ENCODE data around the gene SELP.
"Not testable (repeated sequence)": the region's sequence is repeated elsewhere in the genome, so short reads cannot be mapped to it uniquely, and the experiment has no call there.

SELP gene

DNA sequence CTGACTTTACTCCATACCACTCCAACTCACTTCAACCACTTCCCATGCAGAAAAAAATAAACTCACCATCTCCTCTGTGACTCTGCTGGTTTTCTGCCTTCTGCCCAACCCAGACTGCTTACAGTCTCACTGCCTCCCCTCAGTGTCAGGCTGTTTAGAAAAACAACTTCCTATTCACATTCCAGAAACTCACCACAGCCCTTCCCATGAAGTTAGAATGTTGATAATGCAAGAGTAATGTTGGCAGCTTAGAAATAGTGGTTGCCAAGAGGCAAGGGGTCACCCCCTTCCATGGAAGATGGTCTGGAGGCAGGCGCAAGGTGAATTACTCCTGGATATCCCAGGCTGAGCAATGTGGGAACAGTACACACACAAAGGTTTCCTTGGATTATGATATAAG lies at the start of gene SELP:
Gene SELP, minus strand, starts transcription at position 119 of the 400 bp plus-strand sequence. Its CDS starts 50 bp downstream, at position 69.
- DNase-seq (ENCODE audit: low read depth), result no peak

DNA sequence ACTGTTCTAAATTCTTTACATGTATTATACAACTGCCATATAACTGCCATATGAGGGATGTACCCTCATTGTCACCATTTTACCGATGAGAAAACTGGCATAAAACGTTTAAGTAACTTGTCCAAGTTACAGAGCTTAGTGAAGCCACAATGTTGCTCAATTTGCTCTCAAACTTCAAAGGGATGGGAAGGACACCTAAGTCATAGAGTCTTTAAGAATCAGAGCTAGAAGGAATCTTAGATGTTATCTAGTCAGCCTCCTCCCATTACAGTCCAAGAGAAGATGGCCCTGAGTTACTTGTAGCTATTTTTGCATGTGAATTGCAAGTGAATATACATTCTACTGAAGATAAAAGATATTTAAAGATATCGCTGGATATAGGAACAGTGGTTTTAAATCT lies 49.8 kb upstream of the SELP start:
- DNase-seq (ENCODE audit: low read depth), result no peak

GRCh38 chr1:169676001-169676400 lies 46.1 kb upstream of the SELP start:
- no peak for DNase-seq (ENCODE audit: low read depth)

- DNase-seq (ENCODE audit: low read depth), result no peak
These were observed 40.9 kb upstream of the SELP start for GRCh38 chr1:169670836-169671235.

- not testable (repeated sequence) for DNase-seq (ENCODE audit: low read depth)
These were observed 40.3 kb upstream of the SELP start for GRCh38 chr1:169670244-169670643.

DNA sequence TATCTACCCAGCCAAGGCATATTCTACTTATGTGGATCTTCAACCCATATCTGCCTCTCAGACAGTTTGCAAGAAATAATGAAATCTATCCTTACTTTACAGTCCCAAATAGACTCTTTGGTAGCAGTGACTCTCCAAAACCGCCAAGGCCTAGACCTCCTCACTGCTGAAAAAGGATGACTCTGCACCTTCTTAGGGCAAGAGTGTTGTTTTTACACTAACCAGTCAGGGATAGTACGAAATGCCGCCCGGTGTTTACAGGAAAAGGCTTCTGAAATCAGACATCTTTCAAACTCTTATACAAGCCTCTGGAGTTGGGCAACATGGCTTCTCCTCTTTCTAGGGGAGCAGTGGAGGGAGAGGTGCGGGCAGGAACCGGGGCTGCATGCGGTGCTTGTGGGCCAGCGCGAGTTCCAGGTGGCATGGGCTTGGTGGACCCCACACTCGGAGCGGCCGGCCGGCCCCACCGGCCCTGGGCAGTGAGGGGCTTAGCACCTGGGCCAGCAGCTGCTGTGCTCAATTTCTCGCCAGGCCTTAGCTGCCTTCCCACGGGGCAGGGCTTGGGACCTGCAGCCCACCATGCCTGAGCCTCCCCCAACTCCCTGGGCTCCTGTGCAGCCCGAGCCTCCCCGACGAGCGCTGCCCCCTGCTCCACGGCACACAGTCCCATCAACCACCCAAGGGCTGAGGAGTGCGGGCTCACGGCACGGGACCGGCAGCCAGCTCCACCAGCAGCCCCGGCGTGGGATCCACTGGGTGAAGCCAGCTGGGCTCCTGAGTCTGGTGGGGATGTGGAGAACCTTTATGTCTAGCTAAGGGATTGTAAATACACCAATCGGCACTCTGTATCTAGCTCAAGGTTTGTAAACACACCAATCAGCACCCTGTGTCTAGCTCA lies 38.0 kb upstream of the SELP start:
- DNase-seq (ENCODE audit: low read depth), result not testable (repeated sequence)

DNA sequence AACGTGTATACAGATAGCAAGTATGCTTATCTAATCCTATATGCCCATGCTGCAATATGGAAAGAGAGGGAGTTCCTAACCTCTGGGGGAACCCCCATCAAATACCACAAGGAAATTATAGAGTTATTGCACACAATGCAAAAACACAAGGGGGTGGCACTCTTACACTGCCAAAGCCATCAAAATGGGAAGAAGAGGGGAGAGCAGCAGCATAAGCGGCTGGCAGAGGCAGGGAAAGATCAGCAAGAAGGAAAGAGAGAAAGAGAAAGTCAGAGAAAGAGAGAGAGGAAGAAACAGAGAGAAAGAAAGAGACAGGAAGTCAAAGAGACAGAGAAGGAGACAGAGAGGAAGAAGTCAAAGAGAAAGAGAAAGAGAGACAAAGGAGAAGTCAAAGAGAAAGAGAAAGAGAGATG lies 37.3 kb upstream of the SELP start:
- not testable (repeated sequence) for DNase-seq (ENCODE audit: low read depth)

GRCh38 chr1:169662680-169663079 lies 32.8 kb upstream of the SELP start:
- DNase-seq (ENCODE audit: low read depth), result not testable (repeated sequence)

- not testable (repeated sequence) for DNase-seq (ENCODE audit: low read depth)
These were observed 31.1 kb upstream of the SELP start for GRCh38 chr1:169661066-169661465.

- not testable (repeated sequence) for DNase-seq (ENCODE audit: low read depth)
These were observed 28.9 kb upstream of the SELP start for GRCh38 chr1:169658777-169659176.

GRCh38 chr1:169653873-169654272 lies 23.9 kb upstream of the SELP start:
- DNase-seq (ENCODE audit: low read depth), result no peak

DNA sequence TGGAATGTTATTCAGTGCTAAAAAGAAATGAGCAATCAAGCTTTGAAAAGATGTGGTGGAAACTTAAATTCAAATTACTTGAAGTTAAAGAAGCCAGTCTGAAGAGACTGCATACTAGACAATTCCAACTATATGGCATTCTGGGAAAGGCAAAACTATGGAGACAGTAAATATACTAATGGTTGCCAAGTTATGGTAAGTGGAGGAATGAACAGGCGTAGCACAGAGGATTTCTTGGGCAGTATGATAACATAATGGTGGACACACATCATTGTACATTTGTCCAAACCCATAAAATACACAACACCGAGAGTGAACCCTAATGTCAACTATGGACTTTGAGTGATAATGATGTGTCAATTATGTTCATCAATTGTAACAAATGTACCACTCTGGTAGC lies 21.1 kb upstream of the SELP start:
- no peak for DNase-seq (ENCODE audit: low read depth)

- DNase-seq (ENCODE audit: low read depth), result no peak
These were observed 20.6 kb upstream of the SELP start for GRCh38 chr1:169650551-169650950.

- DNase-seq (ENCODE audit: low read depth), result no peak
These were observed 18.8 kb upstream of the SELP start for GRCh38 chr1:169648709-169649108.

- DNase-seq (ENCODE audit: low read depth), result no peak
These were observed 18.3 kb upstream of the SELP start for GRCh38 chr1:169648187-169648586.

DNA sequence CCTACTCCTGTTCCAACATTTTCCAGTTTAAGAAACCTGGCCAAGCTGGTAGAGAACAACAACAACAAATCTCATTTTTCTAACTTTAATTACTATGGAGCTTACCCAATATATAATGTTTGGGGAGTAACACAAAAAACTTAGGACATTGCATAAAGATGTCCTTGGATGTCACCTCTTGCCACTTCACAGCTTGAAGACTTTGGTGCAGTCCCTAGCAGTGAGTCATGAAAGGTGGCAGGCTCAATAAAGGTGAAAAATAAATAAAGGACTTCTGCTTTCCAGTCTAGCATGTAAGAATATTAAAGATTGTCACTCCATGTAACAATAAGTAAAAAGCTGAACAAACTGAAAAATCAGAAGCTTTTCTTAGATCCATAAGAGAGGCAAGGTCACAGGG lies 17.6 kb upstream of the SELP start:
- DNase-seq (ENCODE audit: low read depth), result no peak

- DNase-seq (ENCODE audit: low read depth), result no peak
These were observed 14.4 kb upstream of the SELP start for GRCh38 chr1:169644297-169644696.

GRCh38 chr1:169634877-169635276 lies 5.0 kb upstream of the SELP start:
- DNase-seq (ENCODE audit: low read depth), result no peak

- DNase-seq (ENCODE audit: low read depth), result no peak
These were observed 4.2 kb upstream of the SELP start for GRCh38 chr1:169634145-169634544.

DNA sequence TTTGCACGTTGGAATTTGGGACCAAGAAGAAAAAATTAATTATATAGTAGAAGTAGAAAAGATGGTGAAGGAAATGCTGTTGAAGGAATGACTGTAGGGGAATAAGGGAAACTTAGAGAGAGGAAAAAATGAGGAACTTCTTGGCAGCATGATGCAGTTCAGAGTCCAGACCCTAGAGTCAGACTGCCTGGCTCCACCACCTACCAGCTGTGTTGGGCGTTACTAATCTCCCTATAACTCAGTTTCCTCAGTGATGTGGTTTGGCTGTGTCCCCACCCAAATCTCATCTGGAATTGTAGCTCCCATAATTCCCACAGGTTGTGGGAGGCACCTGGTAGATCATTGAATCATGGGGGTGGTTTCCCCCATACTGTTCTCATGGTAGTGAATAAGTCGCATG lies 1.3 kb upstream of the SELP start:
- DNase-seq (ENCODE audit: low read depth), result no peak

GRCh38 chr1:169624912-169625311 lies 5.0 kb downstream of the SELP start:
- DNase-seq (ENCODE audit: low read depth), result no peak

GRCh38 chr1:169624122-169624521 lies 5.8 kb downstream of the SELP start:
- no peak for DNase-seq (ENCODE audit: low read depth)

DNA sequence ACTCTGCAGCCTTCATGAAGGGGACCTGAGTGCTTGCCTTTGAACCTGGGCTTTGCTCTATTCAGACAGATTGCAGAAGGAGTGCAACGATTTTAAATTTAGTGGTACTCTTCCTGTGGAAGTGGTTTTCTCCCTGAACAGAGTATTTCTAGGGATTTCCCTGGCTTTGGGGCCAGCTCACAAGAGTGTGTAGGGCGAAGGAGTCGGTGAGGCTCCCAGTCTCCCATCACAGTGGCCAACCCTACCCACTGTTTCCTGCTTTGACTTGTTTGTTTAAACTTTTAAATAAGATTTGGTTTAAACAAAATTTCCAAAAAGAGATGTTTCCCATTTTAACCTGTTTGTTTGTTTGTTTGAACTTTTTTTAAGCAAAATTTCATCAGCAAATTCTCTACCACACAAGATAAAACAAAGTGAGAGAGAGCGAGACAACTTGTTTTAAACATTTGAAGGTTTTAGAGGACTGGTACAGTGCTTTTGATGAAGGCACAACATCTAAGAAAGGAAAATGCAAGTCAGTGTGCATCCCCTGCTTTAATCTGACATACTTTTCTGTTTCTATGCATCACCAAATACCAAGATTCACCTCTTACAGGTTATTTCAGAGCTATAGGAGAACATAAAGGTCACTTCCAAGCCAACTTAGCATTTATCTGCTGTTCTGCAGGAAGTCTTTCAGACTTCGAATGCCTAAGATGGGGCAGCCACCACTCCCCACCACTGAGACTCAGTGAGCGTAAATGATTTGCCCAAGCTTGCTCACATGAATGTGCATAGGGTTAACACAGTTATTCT lies 6.6 kb downstream of the SELP start:
- no peak for DNase-seq (ENCODE audit: low read depth)

Measured in fibroblast of the conjunctiva (primary cell).